ENCODE measurements around the gene BCL7A.
"Not testable (repeated sequence)": the region's sequence is repeated elsewhere in the genome, so short reads cannot be mapped to it uniquely, and the experiment has no call there.

The BCL7A gene

GRCh38 chr12:122048151-122048550 lies 26.5 kb downstream of the BCL7A start:
- Histone ChIP-seq H3K27me3 (ENCODE audit: insufficient read depth, low read length) (no peaks in the 10 kb centered on the region), H3K4me3 (ENCODE audit: low read length) (no peak overlapping the region), H3K27ac (ENCODE audit: low read depth, low read length) (no peak overlapping the region), H3K4me1 (ENCODE audit: insufficient read depth, low read length) (no peaks in the 10 kb centered on the region), H3K9ac (ENCODE audit: low read depth, low read length) (no peak overlapping the region), H3K9me3 (ENCODE audit: insufficient read depth, low read depth, low read length) (peaks cover 5% of the 10 kb centered on the region; the same call in 1 of the 2 replicates), H3K36me3 (ENCODE audit: insufficient read depth, low read length) (peaks cover 35% of the 10 kb centered on the region)
- 96% methylated on average over 8 of the region's 8 CpGs for WGBS

GRCh38 chr12:122049827-122050226 lies 28.1 kb downstream of the BCL7A start:
- Histone ChIP-seq H3K9ac (ENCODE audit: low read depth, low read length) (no peak overlapping the region), H3K27ac (ENCODE audit: low read depth, low read length) (no peak overlapping the region), H3K4me3 (ENCODE audit: low read length) (no peak overlapping the region), H3K4me1 (ENCODE audit: insufficient read depth, low read length) (no peaks in the 10 kb centered on the region), H3K36me3 (ENCODE audit: insufficient read depth, low read length) (peaks cover 25% of the 10 kb centered on the region), H3K27me3 (ENCODE audit: insufficient read depth, low read length) (no peaks in the 10 kb centered on the region), H3K9me3 (ENCODE audit: insufficient read depth, low read depth, low read length) (peaks cover 3% of the 10 kb centered on the region; the same call in 1 of the 2 replicates)
- 96% methylated on average over 9 of the region's 9 CpGs for WGBS

GRCh38 chr12:122050706-122051105 lies 29.0 kb downstream of the BCL7A start:
- Histone ChIP-seq H3K27me3 (ENCODE audit: insufficient read depth, low read length) (no peaks in the 10 kb centered on the region), H3K9ac (ENCODE audit: low read depth, low read length) (no peak overlapping the region), H3K4me3 (ENCODE audit: low read length) (no peak overlapping the region), H3K9me3 (ENCODE audit: insufficient read depth, low read depth, low read length) (no peaks in the 10 kb centered on the region), H3K36me3 (ENCODE audit: insufficient read depth, low read length) (peaks cover 25% of the 10 kb centered on the region), H3K4me1 (ENCODE audit: insufficient read depth, low read length) (no peaks in the 10 kb centered on the region), H3K27ac (ENCODE audit: low read depth, low read length) (no peak overlapping the region)
- WGBS: 94% methylated on average over 20 of the region's 20 CpGs

DNA sequence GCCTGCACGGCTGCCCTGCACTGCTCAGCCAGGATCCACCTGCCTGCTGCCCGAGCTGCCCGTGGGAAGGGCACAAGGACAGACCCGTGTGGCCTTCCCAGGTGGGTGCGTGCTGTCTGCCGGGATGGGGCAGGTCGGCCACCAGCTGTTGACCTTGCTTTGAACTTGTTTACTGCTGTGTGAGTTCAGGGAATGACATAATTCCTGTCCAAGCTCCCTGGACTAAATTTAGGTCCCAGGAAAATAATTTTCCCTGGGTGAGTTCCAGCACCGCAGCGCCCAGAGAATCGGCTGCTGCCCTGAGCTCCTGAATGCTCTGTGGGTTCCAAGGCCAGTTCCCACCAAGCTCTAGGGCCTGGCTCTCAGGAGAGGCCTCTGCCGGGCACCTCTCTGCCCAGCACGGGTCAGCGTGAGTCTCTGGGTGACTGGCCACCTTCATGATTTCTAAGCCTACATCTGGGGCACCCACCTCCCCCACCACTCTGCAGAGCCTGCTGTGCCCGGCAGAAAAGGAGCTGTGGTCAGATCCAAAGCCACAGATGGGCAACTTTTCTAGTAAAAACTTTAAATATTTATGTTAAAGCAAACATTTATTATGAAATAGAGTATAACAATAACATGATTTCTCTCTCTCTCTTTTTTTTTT lies 29.7 kb downstream of the BCL7A start:
- Histone ChIP-seq H3K4me3 (ENCODE audit: low read length) (no peak overlapping the region), H3K36me3 (ENCODE audit: insufficient read depth, low read length) (peaks cover 25% of the 10 kb centered on the region), H3K27me3 (ENCODE audit: insufficient read depth, low read length) (no peaks in the 10 kb centered on the region), H3K9me3 (ENCODE audit: insufficient read depth, low read depth, low read length) (no peaks in the 10 kb centered on the region), H3K27ac (ENCODE audit: low read depth, low read length) (no peak overlapping the region), H3K9ac (ENCODE audit: low read depth, low read length) (no peak overlapping the region), H3K4me1 (ENCODE audit: insufficient read depth, low read length) (no peaks in the 10 kb centered on the region)
- 95% methylated on average over 14 of the region's 14 CpGs for WGBS

GRCh38 chr12:122052285-122052684 lies 30.6 kb downstream of the BCL7A start:
- Histone ChIP-seq H3K36me3 (ENCODE audit: insufficient read depth, low read length) (peaks cover 30% of the 10 kb centered on the region), H3K27ac (ENCODE audit: low read depth, low read length) (no peak overlapping the region), H3K4me1 (ENCODE audit: insufficient read depth, low read length) (no peaks in the 10 kb centered on the region), H3K9ac (ENCODE audit: low read depth, low read length) (no peak overlapping the region), H3K27me3 (ENCODE audit: insufficient read depth, low read length) (no peaks in the 10 kb centered on the region), H3K9me3 (ENCODE audit: insufficient read depth, low read depth, low read length) (no peaks in the 10 kb centered on the region), H3K4me3 (ENCODE audit: low read length) (no peak overlapping the region)
- WGBS: 90% methylated on average over 2 of the region's 2 CpGs

DNA sequence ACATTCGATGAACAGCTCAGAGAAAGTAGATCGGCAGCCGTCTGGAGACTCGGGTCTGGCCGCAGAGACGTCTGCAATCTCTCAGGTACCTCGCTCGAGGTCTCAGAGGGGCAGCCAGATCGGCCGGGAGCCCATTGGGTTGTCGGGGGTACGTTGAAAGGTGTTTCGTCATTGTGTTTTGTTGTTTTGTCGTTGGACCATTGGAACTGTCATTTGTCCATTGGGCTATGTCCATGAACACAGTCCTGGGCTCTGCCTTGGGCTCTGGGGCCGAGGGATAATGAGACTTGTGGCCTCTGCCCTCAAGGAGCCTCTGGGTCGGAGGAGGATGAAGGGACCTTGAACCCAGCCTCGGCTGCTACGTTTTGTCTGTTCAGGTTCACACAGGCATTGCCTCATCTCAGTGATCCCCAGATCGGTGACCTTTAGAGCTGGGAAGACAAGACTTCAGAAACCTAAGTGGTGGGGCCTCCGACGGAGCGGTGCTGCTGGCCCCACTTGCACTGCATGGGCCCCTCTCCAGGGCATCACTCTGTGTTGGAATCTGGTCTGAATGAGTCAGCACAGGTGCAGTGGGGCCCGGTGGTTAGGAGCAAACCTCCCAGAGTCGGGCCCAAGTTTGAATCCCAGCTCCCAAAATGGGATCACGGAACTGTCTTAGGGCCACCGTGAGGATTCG lies 33.3 kb downstream of the BCL7A start:
- Histone ChIP-seq H3K27me3 (ENCODE audit: insufficient read depth, low read length) (no peaks in the 10 kb centered on the region), H3K9me3 (ENCODE audit: insufficient read depth, low read depth, low read length) (no peaks in the 10 kb centered on the region), H3K4me1 (ENCODE audit: insufficient read depth, low read length) (no peaks in the 10 kb centered on the region), H3K36me3 (ENCODE audit: insufficient read depth, low read length) (peaks cover 46% of the 10 kb centered on the region), H3K9ac (ENCODE audit: low read depth, low read length) (no peak overlapping the region), H3K4me3 (ENCODE audit: low read length) (no peak overlapping the region), H3K27ac (ENCODE audit: low read depth, low read length) (no peak overlapping the region)
- 96% methylated on average over 27 of the region's 27 CpGs for WGBS

DNA sequence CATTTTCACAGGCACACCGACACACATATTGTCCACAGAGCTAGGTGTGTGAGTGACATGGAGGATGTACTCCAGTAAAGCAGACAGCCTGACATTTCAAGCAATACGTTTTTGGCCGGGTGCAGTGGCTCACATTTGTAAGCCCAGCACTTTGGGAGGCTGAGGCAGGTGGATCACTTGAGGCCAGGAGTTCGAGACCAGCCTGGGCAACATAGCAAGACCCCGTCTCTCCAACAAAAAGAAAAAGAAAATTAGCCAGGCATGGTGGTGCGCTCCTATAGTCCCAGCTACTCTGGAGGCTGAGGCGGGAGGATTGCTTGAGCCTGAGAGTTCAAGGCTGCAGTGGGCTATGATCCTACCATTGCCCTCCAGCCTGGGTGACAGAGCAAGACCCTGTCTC lies 34.7 kb downstream of the BCL7A start:
- H3K4me3 ChIP-seq (ENCODE audit: low read length); H3K27ac ChIP-seq (ENCODE audit: low read depth, low read length); H3K27me3 ChIP-seq (ENCODE audit: insufficient read depth, low read length); H3K9ac ChIP-seq (ENCODE audit: low read depth, low read length); H3K4me1 ChIP-seq (ENCODE audit: insufficient read depth, low read length); H3K9me3 ChIP-seq (ENCODE audit: insufficient read depth, low read depth, low read length): not testable (repeated sequence)
- peaks cover 58% of the 10 kb centered on the region for H3K36me3 ChIP-seq (ENCODE audit: insufficient read depth, low read length)
- 94% methylated on average over 7 of the region's 7 CpGs for WGBS

GRCh38 chr12:122057007-122057735 lies 35.5 kb downstream of the BCL7A start:
- H3K27me3 ChIP-seq (ENCODE audit: insufficient read depth, low read length): no peaks in the 10 kb centered on the region
- no peak overlapping the region for H3K4me3 ChIP-seq (ENCODE audit: low read length)
- peaks cover 61% of the 10 kb centered on the region for H3K36me3 ChIP-seq (ENCODE audit: insufficient read depth, low read length)
- H3K4me1 ChIP-seq (ENCODE audit: insufficient read depth, low read length): no peaks in the 10 kb centered on the region
- no peaks in the 10 kb centered on the region for H3K9me3 ChIP-seq (ENCODE audit: insufficient read depth, low read depth, low read length)
- no peak overlapping the region for H3K9ac ChIP-seq (ENCODE audit: low read depth, low read length)
- no peak overlapping the region for H3K27ac ChIP-seq (ENCODE audit: low read depth, low read length)
- WGBS: 94% methylated on average over 11 of the region's 11 CpGs

DNA sequence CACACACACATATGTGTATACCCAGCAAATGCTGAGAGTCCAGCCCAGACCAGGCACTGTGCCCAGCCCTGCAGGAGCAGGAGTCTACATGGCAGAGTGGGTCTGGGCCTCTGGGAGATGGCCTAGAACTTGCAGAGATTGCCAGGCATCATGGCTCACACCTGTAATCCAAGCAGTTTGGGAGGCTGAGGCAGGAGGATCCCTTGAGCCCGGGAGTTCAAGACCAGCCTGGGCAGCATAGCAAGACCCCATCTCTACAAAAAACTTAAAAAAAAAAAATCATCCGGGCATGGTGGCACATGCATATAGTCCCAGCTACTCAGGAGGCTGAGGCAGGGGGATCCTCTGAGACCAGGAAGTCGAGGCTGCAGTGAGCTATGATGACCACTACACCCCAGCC lies 36.1 kb downstream of the BCL7A start:
- peaks cover 3% of the 10 kb centered on the region for H3K4me1 ChIP-seq (ENCODE audit: insufficient read depth, low read length)
- H3K4me3 ChIP-seq (ENCODE audit: low read length): no peak overlapping the region
- no peak overlapping the region for H3K9ac ChIP-seq (ENCODE audit: low read depth, low read length)
- H3K27me3 ChIP-seq (ENCODE audit: insufficient read depth, low read length): no peaks in the 10 kb centered on the region
- H3K27ac ChIP-seq (ENCODE audit: low read depth, low read length): no peak overlapping the region
- H3K36me3 ChIP-seq (ENCODE audit: insufficient read depth, low read length): peaks cover 61% of the 10 kb centered on the region
- H3K9me3 ChIP-seq (ENCODE audit: insufficient read depth, low read depth, low read length): no peaks in the 10 kb centered on the region
- 96% methylated on average over 3 of the region's 3 CpGs for WGBS

DNA sequence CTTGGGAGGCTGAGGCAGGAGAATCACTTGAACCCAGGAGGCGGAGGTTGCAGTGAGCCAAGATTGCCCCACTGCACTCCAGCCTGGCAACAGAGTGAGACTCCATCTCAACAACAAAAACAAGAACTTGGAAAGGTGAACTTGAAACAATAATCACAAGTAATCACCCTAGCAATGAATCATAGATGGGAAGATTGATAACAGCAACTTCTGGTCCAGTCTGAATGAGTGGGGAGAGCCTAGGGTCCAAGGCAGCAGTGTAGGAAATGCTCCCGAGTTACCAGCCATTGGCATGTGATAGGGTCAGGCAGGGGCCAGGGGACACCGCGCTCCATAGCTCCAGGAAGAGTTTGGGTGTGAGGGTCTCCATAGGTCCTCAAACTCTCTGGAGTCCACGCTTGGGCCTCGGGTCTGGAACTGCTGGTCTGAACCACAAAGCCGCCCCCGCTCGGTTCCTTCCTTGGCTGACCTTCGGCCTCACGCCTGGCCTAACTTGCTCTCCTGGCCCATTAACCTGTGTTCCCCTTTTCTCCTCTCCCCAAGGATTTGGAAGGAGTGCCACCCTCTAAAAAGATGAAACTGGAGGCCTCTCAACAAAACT lies 37.0 kb downstream of the BCL7A start:
- no peaks in the 10 kb centered on the region for H3K27me3 ChIP-seq (ENCODE audit: insufficient read depth, low read length)
- no peaks in the 10 kb centered on the region for H3K9me3 ChIP-seq (ENCODE audit: insufficient read depth, low read depth, low read length)
- no peak overlapping the region for H3K4me3 ChIP-seq (ENCODE audit: low read length)
- peaks cover 61% of the 10 kb centered on the region for H3K36me3 ChIP-seq (ENCODE audit: insufficient read depth, low read length)
- WGBS: 95% methylated on average over 11 of the region's 11 CpGs
- no peak overlapping the region for H3K9ac ChIP-seq (ENCODE audit: low read depth, low read length)
- H3K4me1 ChIP-seq (ENCODE audit: insufficient read depth, low read length): peaks cover 12% of the 10 kb centered on the region
- no peak overlapping the region for H3K27ac ChIP-seq (ENCODE audit: low read depth, low read length)

Measured in HUES64 (cell line).